ENCODE data around the gene JCAD.
A peak's percentile ranks its signal among the peaks of the same experiment; 100 is the strongest.
"Not testable (repeated sequence)": the region's sequence is repeated elsewhere in the genome, so short reads cannot be mapped to it uniquely, and the experiment has no call there.

The JCAD gene

GRCh38 chr10:30018496-30018895, 40.9 kb downstream of the JCAD start:
- DNase-seq, result no peak

GRCh38 chr10:30017966-30018365, 41.4 kb downstream of the JCAD start:
- DNase-seq, result no peak

GRCh38 chr10:30017556-30017955, 41.8 kb downstream of the JCAD start:
- DNase-seq, result no peak

GRCh38 chr10:30014511-30014910, 44.9 kb downstream of the JCAD start:
- no peak for DNase-seq

- DNase-seq, result no peak
These were observed 45.6 kb downstream of the JCAD start for GRCh38 chr10:30013757-30014156.

- DNase-seq, result no peak
These were observed 47.3 kb downstream of the JCAD start for GRCh38 chr10:30011956-30012647.

- no peak for DNase-seq
These were observed 48.0 kb downstream of the JCAD start for GRCh38 chr10:30011396-30011795.

- DNase-seq, result no peak
These were observed 52.0 kb downstream of the JCAD start for GRCh38 chr10:30007406-30007805.

GRCh38 chr10:30006410-30006809, 53.0 kb downstream of the JCAD start:
- no peak for DNase-seq

- DNase-seq, result not testable (repeated sequence)
These were observed 54.3 kb downstream of the JCAD start for GRCh38 chr10:30005116-30005515.

GRCh38 chr10:30002426-30003266, 56.7 kb downstream of the JCAD start:
- peak; percentile 48 for DNase-seq

- DNase-seq, result no peak
These were observed 58.4 kb downstream of the JCAD start for GRCh38 chr10:30000802-30001571.

- DNase-seq, result peak; percentile 74
These were observed 61.1 kb downstream of the JCAD start for GRCh38 chr10:29998142-29998808.

GRCh38 chr10:29994811-29995210, 64.6 kb downstream of the JCAD start:
- no peak for DNase-seq

GRCh38 chr10:29993319-29993915, 66.0 kb downstream of the JCAD start:
- no peak for DNase-seq

GRCh38 chr10:29992914-29993313, 66.5 kb downstream of the JCAD start:
- no peak for DNase-seq

- no peak for DNase-seq
These were observed 68.0 kb downstream of the JCAD start for GRCh38 chr10:29991382-29991781.

- DNase-seq, result no peak
These were observed 71.9 kb downstream of the JCAD start for GRCh38 chr10:29987471-29987870.

GRCh38 chr10:29982997-29983648, 76.3 kb downstream of the JCAD start:
- no peak for DNase-seq

- DNase-seq, result no peak
These were observed 77.9 kb downstream of the JCAD start for GRCh38 chr10:29981510-29981909.

- DNase-seq, result no peak
These were observed 79.3 kb downstream of the JCAD start for GRCh38 chr10:29980084-29980483.

GRCh38 chr10:29979421-29979779, 80.0 kb downstream of the JCAD start:
- DNase-seq, result not testable (repeated sequence)
